ENCODE measurements around the gene ABCB8. TPM values are rescaled to one million over a fixed set of nuclear protein-coding genes. Genes with fewer than 3 reads are reported as not detected.
"Not testable (repeated sequence)": the region's sequence is repeated elsewhere in the genome, so short reads cannot be mapped to it uniquely, and the experiment has no call there.

ABCB8 gene
- total RNA-seq, 4 donors from 2014 or later: 22.9 to 35.2 (median 27.6) TPM

- intact Hi-C loops (cut with DNase I; ENCODE audit: low total_unique reads): no loop called here
- TF ChIP-seq POLR2A (IDR thresholded peaks at IDR 0.05) (no peak), CTCF (IDR thresholded peaks at IDR 0.05) (no peak)
- WGBS, 2 donors: 37 to 48% methylated on average over 12 of the region's 12 CpGs
- DNase-seq (ENCODE audit: low spot score in 2 of 2): peak in 1 of 2 donors; percentile 92
- H3K4me3 ChIP-seq (ENCODE audit: low read depth, poor library complexity, severe bottlenecking): no peak overlapping the region
Measured at GRCh38 chr7:151038951-151039849, 10.9 kb downstream of the ABCB8 start.

- intact Hi-C loops (cut with DNase I; ENCODE audit: low total_unique reads): no loop called here
- TF ChIP-seq CTCF (IDR thresholded peaks at IDR 0.05): no peak
- no peak for TF ChIP-seq POLR2A (IDR thresholded peaks at IDR 0.05)
- no peak overlapping the region for H3K4me3 ChIP-seq (ENCODE audit: low read depth, poor library complexity, severe bottlenecking)
- WGBS, 2 donors: 74 to 77% methylated on average over 16 to 18 of the region's 18 CpGs
- no peak for DNase-seq (ENCODE audit: low spot score in 2 of 2)
Measured at GRCh38 chr7:151039850-151040548, 11.7 kb downstream of the ABCB8 start.

GRCh38 chr7:151040616-151041375, 12.5 kb downstream of the ABCB8 start:
- intact Hi-C loops (cut with DNase I; ENCODE audit: low total_unique reads): no loop called here
- no peak for DNase-seq (ENCODE audit: low spot score in 2 of 2)
- WGBS, 2 donors: 91 to 95% methylated on average over 30 of the region's 30 CpGs
- no peak overlapping the region for H3K4me3 ChIP-seq (ENCODE audit: low read depth, poor library complexity, severe bottlenecking)
- TF ChIP-seq CTCF (IDR thresholded peaks at IDR 0.05): no peak
- TF ChIP-seq POLR2A (IDR thresholded peaks at IDR 0.05): no peak

- WGBS, 2 donors: 88 to 90% methylated on average over 10 of the region's 10 CpGs
- H3K4me3 ChIP-seq (ENCODE audit: low read depth, poor library complexity, severe bottlenecking); DNase-seq (ENCODE audit: low spot score in 2 of 2); intact Hi-C loops (cut with DNase I; ENCODE audit: low total_unique reads): not testable (repeated sequence)
Measured at GRCh38 chr7:151043449-151043848, 15.2 kb downstream of the ABCB8 start.

GRCh38 chr7:151043959-151044358, 15.7 kb downstream of the ABCB8 start:
- no peak for DNase-seq (ENCODE audit: low spot score in 2 of 2)
- intact Hi-C loops (cut with DNase I; ENCODE audit: low total_unique reads): no loop called here
- 91 to 93% methylated on average over 7 to 20 of the region's 20 CpGs for WGBS, 2 donors
- H3K4me3 ChIP-seq (ENCODE audit: low read depth, poor library complexity, severe bottlenecking): no peak overlapping the region
- TF ChIP-seq POLR2A (IDR thresholded peaks at IDR 0.05) (no peak), CTCF (IDR thresholded peaks at IDR 0.05) (no peak)

GRCh38 chr7:151045262-151045661, 17.0 kb downstream of the ABCB8 start:
- intact Hi-C loops (cut with DNase I; ENCODE audit: low total_unique reads): no loop called here
- H3K4me3 ChIP-seq (ENCODE audit: low read depth, poor library complexity, severe bottlenecking): no peak overlapping the region
- DNase-seq (ENCODE audit: low spot score in 2 of 2): no peak
- TF ChIP-seq POLR2A (IDR thresholded peaks at IDR 0.05) (no peak), CTCF (IDR thresholded peaks at IDR 0.05) (no peak)
- 84 to 89% methylated on average over 10 to 11 of the region's 11 CpGs for WGBS, 2 donors
